Measurements from ENCODE around the gene SPSB3.

The SPSB3 gene

GRCh38 chr16:1788095-1788707 is 5.8 kb upstream of the SPSB3 start:
- peak; percentile 62 for DNase-seq

- no peak for DNase-seq
Measured at GRCh38 chr16:1787322-1788094, 5.1 kb upstream of the SPSB3 start.

GRCh38 chr16:1787056-1787321 is 4.6 kb upstream of the SPSB3 start:
- no peak for DNase-seq

GRCh38 chr16:1786242-1787055 is 4.1 kb upstream of the SPSB3 start:
- DNase-seq = no peak

GRCh38 chr16:1785846-1786170 is 3.4 kb upstream of the SPSB3 start:
- no peak for DNase-seq

- no peak for DNase-seq
Measured at GRCh38 chr16:1784977-1785845, 2.8 kb upstream of the SPSB3 start.

GRCh38 chr16:1781758-1782407 is 488 bp downstream of the SPSB3 start:
- DNase-seq = peak; percentile 73

- no peak for DNase-seq
Measured at GRCh38 chr16:1781254-1781653, 1.1 kb downstream of the SPSB3 start.

- no peak for DNase-seq
Measured at GRCh38 chr16:1780677-1781072, 1.7 kb downstream of the SPSB3 start.

GRCh38 chr16:1779741-1780676 is 2.4 kb downstream of the SPSB3 start:
- no peak for DNase-seq

- DNase-seq = no peak
Measured at GRCh38 chr16:1779234-1779701, 3.1 kb downstream of the SPSB3 start.

GRCh38 chr16:1778200-1779179 is 3.9 kb downstream of the SPSB3 start:
- no peak for DNase-seq

- DNase-seq = no peak
Measured at GRCh38 chr16:1777375-1778199, 4.8 kb downstream of the SPSB3 start.

- no peak for DNase-seq
Measured at GRCh38 chr16:1776991-1777374, 5.4 kb downstream of the SPSB3 start.

- no peak for DNase-seq
Measured at GRCh38 chr16:1776672-1776955, 5.8 kb downstream of the SPSB3 start.

GRCh38 chr16:1775846-1776671 is 6.3 kb downstream of the SPSB3 start:
- DNase-seq = no peak

GRCh38 chr16:1775006-1775845 is 7.1 kb downstream of the SPSB3 start:
- no peak for DNase-seq

- DNase-seq = no peak
Measured at GRCh38 chr16:1774448-1774780, 8.0 kb downstream of the SPSB3 start.

Data from activated effector memory CD4-positive, alpha-beta T cell treated with anti-CD3 and anti-CD28 coated beads, Interleukin-2, amount 50 U/mL, for 16 hours (primary cell).